Stimulated activated CD4-positive, alpha-beta T cell treated with anti-CD3 and anti-CD28 coated beads, Interleukin-1b, Interleukin-23, amount 100 ng/mL, for 24 hours (primary cell): ENCODE measurements around the gene OR10T2.
"Not testable (repeated sequence)": the region's sequence is repeated elsewhere in the genome, so short reads cannot be mapped to it uniquely, and the experiment has no call there.

ENCODE experiments used
- DNase-seq, 4 experiments: peaks; one replicate each; pipeline ENCODE4 v3.0.0-alpha.2; 2020; ENCODE audit warnings: low read depth in 4 of 4, low spot score in 1 of 4

Gene OR10T2

GRCh38 chr1:158398818-158399514 lies at the start of gene OR10T2:
OR10T2 (minus strand) TSS chr1:158399466; CDS start chr1:158399466, 0 bp downstream.
- no peak for DNase-seq

DNA sequence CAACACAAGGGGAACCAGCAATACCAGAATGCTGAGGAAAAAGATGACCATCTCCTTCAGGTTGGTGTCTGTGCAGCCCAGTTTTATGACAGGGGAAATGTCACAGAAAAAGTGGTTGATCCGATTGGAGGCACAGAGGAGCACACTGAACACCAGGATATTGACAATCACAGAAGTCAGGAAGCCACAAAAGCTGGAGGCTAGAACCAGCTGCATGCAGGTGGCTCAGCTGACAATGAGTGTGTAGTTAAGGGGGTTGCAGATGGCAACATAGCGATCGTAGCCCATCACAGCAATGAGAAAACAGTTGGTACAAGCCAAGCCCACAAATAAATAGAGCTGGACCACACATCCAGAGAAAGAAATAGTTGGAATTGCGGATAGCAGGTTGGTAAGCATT lies 46.1 kb upstream of the OR10T2 start:
- no peak for DNase-seq

- DNase-seq, result no peak
Observed at GRCh38 chr1:158434741-158435140, 35.5 kb upstream of the OR10T2 start.

DNA sequence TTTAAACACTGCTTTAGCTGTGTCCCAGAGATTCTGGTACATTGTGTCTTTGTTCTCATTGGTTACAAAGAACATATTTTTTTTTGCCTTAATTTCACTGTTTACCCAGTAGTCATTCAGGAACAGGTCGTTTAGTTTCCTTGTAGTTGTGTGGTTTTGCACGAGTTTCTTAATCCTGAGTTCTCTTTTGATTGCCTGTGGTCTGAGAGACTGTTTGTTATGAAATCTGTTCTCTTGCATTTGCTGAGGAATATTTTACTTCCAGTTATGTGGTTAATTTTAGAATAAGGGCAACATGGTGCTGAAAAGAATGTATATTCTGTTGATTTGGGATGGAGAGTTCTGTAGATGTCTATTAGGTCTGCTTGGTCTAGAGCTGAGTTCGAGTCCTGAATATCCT lies 30.9 kb upstream of the OR10T2 start:
- not testable (repeated sequence) for DNase-seq

DNA sequence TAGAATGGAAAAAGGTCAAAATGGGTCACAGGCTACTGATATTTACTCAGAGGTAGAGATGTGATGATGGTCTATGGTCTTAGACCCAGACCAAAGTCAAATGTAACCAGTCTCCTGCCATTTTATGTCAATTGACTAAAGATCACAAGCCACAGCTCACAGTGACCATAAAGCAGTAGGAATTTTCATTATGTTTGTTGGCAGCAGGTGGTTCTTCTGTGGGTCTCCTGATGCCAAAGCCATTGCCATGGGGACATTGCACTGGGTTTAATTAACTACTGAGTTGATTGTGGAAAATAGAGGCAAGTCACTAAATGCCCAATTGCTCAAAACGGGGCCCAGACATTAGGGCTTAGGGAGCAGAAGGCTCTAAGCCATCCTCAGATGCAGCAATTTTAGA lies 26.9 kb upstream of the OR10T2 start, which contains the start of gene OR10K2:
TSS of gene OR10K2 (minus strand) at position 101 of the 400 bp plus-strand sequence. CDS start 5,371 bp downstream, outside the sequence.
- no peak for DNase-seq

GRCh38 chr1:158425027-158425426 lies 25.8 kb upstream of the OR10T2 start:
- no peak for DNase-seq

DNA sequence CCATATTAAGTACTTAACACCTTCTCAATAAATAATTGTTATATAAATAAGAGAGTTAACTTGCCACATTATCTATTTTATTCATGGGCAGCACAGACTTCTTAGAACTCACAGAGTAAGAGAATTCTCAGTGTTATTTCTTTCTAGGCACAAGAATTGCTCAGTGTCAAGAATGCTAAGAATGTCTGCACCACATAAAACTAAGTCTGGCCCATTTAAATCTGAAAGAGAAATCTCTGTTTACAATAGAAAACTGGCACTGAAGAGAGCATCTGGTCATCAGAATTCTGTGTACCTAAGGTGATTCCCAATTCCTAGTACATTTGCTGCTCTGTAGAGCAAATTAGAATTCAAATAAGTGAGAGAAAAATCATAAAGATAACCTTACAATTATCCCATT lies 22.9 kb upstream of the OR10T2 start:
- no peak for DNase-seq

DNA sequence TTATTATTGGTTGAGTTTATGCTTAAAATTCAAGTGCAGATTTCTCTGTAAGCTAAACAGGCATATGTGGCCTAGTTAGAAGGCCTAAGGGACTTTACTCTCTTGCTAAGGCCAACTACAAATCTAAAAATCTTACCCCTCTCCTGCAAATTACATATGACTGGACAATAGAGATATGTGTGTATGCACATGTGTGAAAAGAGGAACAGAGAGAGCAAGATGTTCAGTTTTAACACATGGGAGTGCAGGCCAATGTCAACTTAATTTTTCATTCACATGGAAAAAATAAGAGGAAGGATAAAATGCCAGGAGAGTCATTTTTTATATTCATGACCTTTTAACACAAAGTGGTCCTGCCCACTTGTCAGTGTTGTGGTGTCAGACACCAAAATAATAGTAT lies 18.3 kb upstream of the OR10T2 start:
- DNase-seq, result no peak

- DNase-seq, result no peak
Observed at GRCh38 chr1:158414651-158415345, 15.5 kb upstream of the OR10T2 start.

DNA sequence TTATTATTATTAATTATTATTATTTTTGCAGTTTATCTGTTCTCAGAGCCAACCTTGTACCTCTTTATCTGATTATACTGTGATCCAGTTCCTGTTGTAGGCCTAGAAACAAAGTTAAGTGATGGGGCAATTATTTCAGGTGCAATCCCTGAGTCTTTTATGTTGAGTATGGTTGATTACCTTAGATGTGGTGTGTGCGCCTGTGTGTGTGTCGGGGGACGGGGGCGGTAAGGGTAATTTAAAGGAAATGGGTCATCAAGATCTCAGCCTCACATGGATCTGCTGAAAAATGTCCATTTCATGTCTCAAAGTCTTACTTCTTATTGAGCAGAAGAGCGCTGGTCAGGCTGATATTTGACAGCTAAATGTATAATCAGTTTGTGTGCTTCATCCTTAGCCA lies 7.8 kb upstream of the OR10T2 start:
- DNase-seq, result no peak

GRCh38 chr1:158400871-158401270 lies 1.6 kb upstream of the OR10T2 start:
- DNase-seq, result no peak

DNA sequence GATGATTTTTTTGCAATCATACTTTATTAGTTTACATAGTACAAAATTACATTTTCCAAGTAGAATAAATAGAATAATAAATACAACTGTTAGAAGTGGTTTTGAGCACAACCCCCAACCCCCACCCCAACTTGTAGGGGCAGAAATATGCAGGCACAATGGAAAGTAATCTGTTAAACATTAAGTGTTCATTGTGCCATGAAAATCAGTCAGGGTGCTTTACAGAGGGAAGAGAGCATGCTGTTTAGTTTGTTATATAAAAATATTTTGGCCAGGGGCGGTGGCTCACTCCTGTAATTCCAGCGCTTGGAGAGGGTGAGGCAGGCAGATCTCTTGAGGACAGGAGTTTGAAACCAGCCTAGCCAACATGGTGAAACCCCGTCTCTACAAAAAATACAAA lies 2.6 kb downstream of the OR10T2 start:
- DNase-seq, result no peak

- no peak for DNase-seq
Observed at GRCh38 chr1:158393476-158393875, 5.8 kb downstream of the OR10T2 start.

- DNase-seq, result no peak
Observed at GRCh38 chr1:158391099-158391498, 8.2 kb downstream of the OR10T2 start.

GRCh38 chr1:158390331-158390730 lies 8.9 kb downstream of the OR10T2 start:
- no peak for DNase-seq

DNA sequence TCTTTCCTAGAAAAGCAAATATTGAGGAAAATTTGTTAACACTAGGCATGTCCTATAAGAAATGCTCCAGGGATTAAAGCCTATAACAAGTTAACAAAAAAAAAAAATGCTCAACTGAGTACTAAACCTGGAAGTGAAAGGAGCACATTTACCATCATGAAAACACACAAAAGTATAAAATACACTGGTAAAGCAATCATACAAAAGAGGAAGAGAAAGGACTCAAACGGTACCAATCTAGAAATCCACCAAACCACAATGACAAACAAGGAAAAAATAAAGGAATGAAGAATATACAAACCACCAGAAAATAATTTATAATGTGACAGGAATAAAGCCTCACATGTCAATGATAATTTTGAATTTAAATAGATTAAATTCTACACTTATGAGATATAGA lies 24.4 kb downstream of the OR10T2 start:
- no peak for DNase-seq

- not testable (repeated sequence) for DNase-seq
Observed at GRCh38 chr1:158374101-158374500, 25.2 kb downstream of the OR10T2 start.

DNA sequence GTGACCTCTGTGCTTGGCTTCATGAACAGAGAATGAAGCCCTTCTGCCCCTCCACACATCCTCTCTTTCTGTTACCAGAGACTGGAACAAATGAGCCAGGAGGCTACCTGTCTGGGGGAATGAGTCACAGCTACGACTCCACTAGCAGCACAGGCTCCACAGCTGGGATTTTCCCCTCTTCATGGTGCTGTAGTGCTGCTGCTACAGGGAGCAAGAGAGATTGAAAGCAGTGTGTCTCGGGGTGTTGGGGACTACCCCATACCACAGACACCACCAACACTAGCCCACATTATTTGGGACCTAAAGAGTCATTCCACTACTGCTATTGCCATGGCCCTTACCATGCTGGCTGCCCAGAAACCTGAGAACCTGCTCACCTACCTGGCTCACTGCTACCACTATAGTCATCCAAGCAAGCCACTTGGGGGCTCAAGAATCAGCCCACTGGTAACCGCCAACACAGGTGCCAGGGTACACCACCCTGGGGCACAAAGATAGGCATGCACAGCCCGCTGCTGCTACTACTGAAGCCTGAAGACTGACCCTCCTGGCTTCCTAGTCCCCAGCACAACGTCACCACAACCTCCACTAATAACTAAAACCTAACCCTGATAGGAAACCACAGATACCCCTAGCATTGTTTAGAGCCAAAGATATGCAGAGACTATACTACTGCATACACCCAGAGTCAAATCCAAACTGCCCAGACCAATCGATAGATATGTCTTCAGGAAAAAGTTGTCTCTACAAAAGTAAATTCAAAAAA lies 27.9 kb downstream of the OR10T2 start:
- peak in 1 of 4 experiments; percentile 31 for DNase-seq

GRCh38 chr1:158366783-158367182 lies 32.5 kb downstream of the OR10T2 start:
- no peak for DNase-seq

GRCh38 chr1:158362941-158363340 lies 36.3 kb downstream of the OR10T2 start:
- DNase-seq, result no peak

- no peak for DNase-seq
Observed at GRCh38 chr1:158362482-158362881, 36.8 kb downstream of the OR10T2 start.

DNA sequence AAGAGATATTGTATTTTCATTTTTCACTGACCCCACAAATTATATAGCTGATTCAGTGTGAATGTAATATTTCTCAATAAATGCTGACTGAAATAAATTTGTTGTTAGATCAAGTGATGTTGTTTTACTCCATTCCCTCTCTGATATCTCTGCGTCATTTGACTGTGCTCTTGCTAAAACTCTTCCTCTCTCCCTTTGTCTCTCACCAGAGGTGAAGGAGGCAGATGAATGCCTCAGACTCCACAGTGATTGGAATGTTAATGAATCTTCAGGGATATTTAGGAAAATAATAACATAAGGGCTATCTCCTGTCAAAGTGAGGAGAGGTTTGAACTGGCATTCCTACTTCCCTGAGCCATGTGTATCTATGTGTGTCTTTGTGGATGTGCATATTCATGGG lies 41.8 kb downstream of the OR10T2 start:
- no peak for DNase-seq
